ENCODE data around the gene NCKAP5.
"Not testable (repeated sequence)": the region's sequence is repeated elsewhere in the genome, so short reads cannot be mapped to it uniquely, and the experiment has no call there.

The NCKAP5 gene

GRCh38 chr2:132875193-132875592 lies 693.1 kb downstream of the NCKAP5 start:
- DNase-seq (ENCODE audit: low read depth), result no peak

GRCh38 chr2:132873738-132874137 lies 694.5 kb downstream of the NCKAP5 start:
- DNase-seq (ENCODE audit: low read depth), result no peak

- DNase-seq (ENCODE audit: low read depth), result no peak
Measured at GRCh38 chr2:132871831-132872230, 696.4 kb downstream of the NCKAP5 start.

GRCh38 chr2:132863961-132864360 lies 704.3 kb downstream of the NCKAP5 start:
- DNase-seq (ENCODE audit: low read depth), result no peak

GRCh38 chr2:132860220-132860619 lies 708.0 kb downstream of the NCKAP5 start:
- DNase-seq (ENCODE audit: low read depth), result no peak

- DNase-seq (ENCODE audit: low read depth), result no peak
Measured at GRCh38 chr2:132859590-132859989, 708.7 kb downstream of the NCKAP5 start.

GRCh38 chr2:132857319-132857718 lies 710.9 kb downstream of the NCKAP5 start:
- DNase-seq (ENCODE audit: low read depth), result no peak

GRCh38 chr2:132850688-132851087 lies 717.6 kb downstream of the NCKAP5 start:
- no peak for DNase-seq (ENCODE audit: low read depth)

- no peak for DNase-seq (ENCODE audit: low read depth)
Measured at GRCh38 chr2:132849118-132849517, 719.1 kb downstream of the NCKAP5 start.

GRCh38 chr2:132845339-132845738 lies 722.9 kb downstream of the NCKAP5 start:
- DNase-seq (ENCODE audit: low read depth), result no peak

- no peak for DNase-seq (ENCODE audit: low read depth)
Measured at GRCh38 chr2:132844585-132844984, 723.7 kb downstream of the NCKAP5 start.

GRCh38 chr2:132837769-132838168 lies 730.5 kb downstream of the NCKAP5 start:
- no peak for DNase-seq (ENCODE audit: low read depth)

- no peak for DNase-seq (ENCODE audit: low read depth)
Measured at GRCh38 chr2:132830321-132830827, 737.9 kb downstream of the NCKAP5 start.

GRCh38 chr2:132825601-132826000 lies 742.7 kb downstream of the NCKAP5 start:
- DNase-seq (ENCODE audit: low read depth), result no peak

GRCh38 chr2:132824716-132825115 lies 743.5 kb downstream of the NCKAP5 start:
- DNase-seq (ENCODE audit: low read depth), result no peak

GRCh38 chr2:132816234-132816633 lies 752.0 kb downstream of the NCKAP5 start:
- DNase-seq (ENCODE audit: low read depth), result no peak

GRCh38 chr2:132815516-132815915 lies 752.7 kb downstream of the NCKAP5 start:
- no peak for DNase-seq (ENCODE audit: low read depth)

- DNase-seq (ENCODE audit: low read depth), result no peak
Measured at GRCh38 chr2:132814651-132815050, 753.6 kb downstream of the NCKAP5 start.

GRCh38 chr2:132813422-132813821 lies 754.8 kb downstream of the NCKAP5 start:
- DNase-seq (ENCODE audit: low read depth), result no peak

- no peak for DNase-seq (ENCODE audit: low read depth)
Measured at GRCh38 chr2:132811148-132811915, 756.9 kb downstream of the NCKAP5 start.

GRCh38 chr2:132809962-132810361 lies 758.3 kb downstream of the NCKAP5 start:
- DNase-seq (ENCODE audit: low read depth), result not testable (repeated sequence)

GRCh38 chr2:132804051-132804450 lies 764.2 kb downstream of the NCKAP5 start:
- DNase-seq (ENCODE audit: low read depth), result no peak

GRCh38 chr2:132798341-132798740 lies 769.9 kb downstream of the NCKAP5 start:
- DNase-seq (ENCODE audit: low read depth), result no peak

- no peak for DNase-seq (ENCODE audit: low read depth)
Measured at GRCh38 chr2:132797556-132797955, 770.7 kb downstream of the NCKAP5 start.
